GM19455 (cell line): Measurements from ENCODE around the gene PRRC2A.
"Not testable (repeated sequence)": the region's sequence is repeated elsewhere in the genome, so short reads cannot be mapped to it uniquely, and the experiment has no call there.

Source experiments
- ATAC-seq: cut with Tn5 transposase; IDR thresholded peaks from one replicate; pipeline ENCODE4 v1.9.1; 2021; ENCODE audit not compliant: unreplicated experiment

PRRC2A gene

GRCh38 chr6:31585491-31585890 is 35.0 kb upstream of the PRRC2A start:
- no peak for ATAC-seq

GRCh38 chr6:31586008-31586407 is 34.5 kb upstream of the PRRC2A start, which contains the start of gene LST1:
Gene LST1 (plus strand): TSS chr6:31586277. CDS start chr6:31587300, 1,023 bp downstream.
- ATAC-seq = no peak

GRCh38 chr6:31586599-31587281 is 33.8 kb upstream of the PRRC2A start:
- no peak for ATAC-seq

GRCh38 chr6:31587791-31588777 is 32.4 kb upstream of the PRRC2A start:
- no peak for ATAC-seq

- ATAC-seq = no peak
Measured at GRCh38 chr6:31588871-31589650, 31.5 kb upstream of the PRRC2A start.

- ATAC-seq = not testable (repeated sequence)
Measured at GRCh38 chr6:31590691-31591090, 29.8 kb upstream of the PRRC2A start.

- no peak for ATAC-seq
Measured at GRCh38 chr6:31592396-31592771, 28.1 kb upstream of the PRRC2A start.

GRCh38 chr6:31597006-31597405 is 23.5 kb upstream of the PRRC2A start:
- ATAC-seq = no peak

- no peak for ATAC-seq
Measured at GRCh38 chr6:31607317-31607716, 13.2 kb upstream of the PRRC2A start.

- ATAC-seq = no peak
Measured at GRCh38 chr6:31609519-31610406, 10.8 kb upstream of the PRRC2A start.

GRCh38 chr6:31610968-31611367 is 9.5 kb upstream of the PRRC2A start:
- ATAC-seq = no peak

- ATAC-seq = no peak
Measured at GRCh38 chr6:31614075-31614619, 6.4 kb upstream of the PRRC2A start.

GRCh38 chr6:31614684-31615578 is 5.6 kb upstream of the PRRC2A start, which contains the start of gene AIF1:
Gene AIF1 (plus strand): TSS chr6:31615234. CDS start chr6:31615330, 96 bp downstream.
- no peak for ATAC-seq

GRCh38 chr6:31615748-31616147 is 4.8 kb upstream of the PRRC2A start:
- no peak for ATAC-seq

- no peak for ATAC-seq
Measured at GRCh38 chr6:31617010-31617409, 3.5 kb upstream of the PRRC2A start.

GRCh38 chr6:31619805-31620585 is 520 bp upstream of the PRRC2A start:
- ATAC-seq = peak; percentile 69

- no peak for ATAC-seq
Measured at GRCh38 chr6:31621320-31621939, 915 bp downstream of the PRRC2A start.

GRCh38 chr6:31621991-31622390 is 1.5 kb downstream of the PRRC2A start:
- ATAC-seq = no peak
